SU-DHL-6 (cell line): Measurements from ENCODE around the gene RAB43.
"Not testable (repeated sequence)": the region's sequence is repeated elsewhere in the genome, so short reads cannot be mapped to it uniquely, and the experiment has no call there.

Source experiments
- H2AFZ ChIP-seq: fragments of 200-600 bp; sonication (generic); 2 replicates; pipeline ENCODE4 v1.6.1; 2014; ENCODE audit warnings: low read depth, mild to moderate bottlenecking, moderate library complexity, mixed read lengths, antibody characterized with exemption, low read length; ENCODE audit not compliant: severe bottlenecking
- H3F3A ChIP-seq: fragments of 200-600 bp; shearing (Covaris generic); 2 replicates; pipeline ENCODE4 v1.6.0; 2016; ENCODE audit warnings: antibody characterized with exemption, mild to moderate bottlenecking; ENCODE audit not compliant: insufficient read depth
- H3K27ac ChIP-seq: fragments of 200-600 bp; sonication (generic); 2 replicates; pipeline ENCODE4 v1.5.1; 2016; ENCODE audit warnings: low read depth, mild to moderate bottlenecking, low read length, moderate library complexity, mixed read lengths
- H3K27me3 ChIP-seq: fragments of 200-600 bp; sonication (generic), shearing (Covaris generic); 2 replicates; pipeline ENCODE4 v1.6.0; 2014; ENCODE audit warnings: mild to moderate bottlenecking, low read length
- H3K36me3 ChIP-seq: fragments of 200-600 bp; sonication (generic); 2 replicates; pipeline ENCODE4 v1.6.1; 2014; ENCODE audit warnings: mild to moderate bottlenecking, low read length, mixed read lengths
- H3K4me2 ChIP-seq: fragments of 300-600, 200-600 bp; shearing (Covaris generic), sonication (generic); 2 replicates; pipeline ENCODE4 v1.6.0; 2014; ENCODE audit warnings: low read length, low read depth, mild to moderate bottlenecking; ENCODE audit not compliant: poor library complexity, severe bottlenecking
- H3K4me3 ChIP-seq: fragments of 200-600 bp; sonication (generic); 2 replicates; pipeline ENCODE4 v1.5.1; 2014; ENCODE audit warnings: antibody characterized with exemption, low read length, mild to moderate bottlenecking, mixed read lengths; ENCODE audit not compliant: insufficient read depth, poor library complexity, severe bottlenecking
- H3K79me2 ChIP-seq: fragments of 200-600 bp; sonication (generic); 2 replicates; pipeline ENCODE4 v1.6.1; 2014; ENCODE audit warnings: mild to moderate bottlenecking, low read length, moderate library complexity; ENCODE audit not compliant: insufficient read depth
- H3K9ac ChIP-seq: fragments of 200-600 bp; sonication (generic); 2 replicates; pipeline ENCODE4 v1.7.0; 2014; ENCODE audit warnings: mild to moderate bottlenecking, low read length
- H3K9me2 ChIP-seq: fragments of 200-600 bp; sonication (generic); replicated peaks from 2 replicates; pipeline ENCODE4 v1.6.1; 2014; ENCODE audit warnings: low read length; ENCODE audit not compliant: insufficient read depth
- H3K9me3 ChIP-seq: fragments of 200-600 bp; sonication (generic); 2 replicates; pipeline ENCODE4 v1.6.1; 2014; ENCODE audit warnings: low read length, mixed read lengths; ENCODE audit not compliant: insufficient read depth
- H4K20me1 ChIP-seq: fragments of 200-600 bp; sonication (generic); 2 replicates; pipeline ENCODE4 v1.6.1; 2014; ENCODE audit warnings: low read depth, mild to moderate bottlenecking, antibody characterized with exemption, low read length, moderate library complexity, mixed read lengths
- EZH2phosphoT487 ChIP-seq: fragments of 200-600 bp; sonication (generic), shearing (Covaris generic); conservative IDR thresholded peaks from 2 replicates; pipeline ENCODE4 v1.6.1; 2018; ENCODE audit warnings: mild to moderate bottlenecking, antibody characterized with exemption, low read length, moderate library complexity, mixed read lengths
- TF ChIP-seq, protein P1 (sequence below): fragments of 200-600 bp; sonication (generic); IDR thresholded peaks from one replicate; pipeline ENCODE4 v1.5.1; 2017; ENCODE audit warnings: antibody characterized with exemption, mild to moderate bottlenecking, low read length, moderate library complexity; ENCODE audit not compliant: insufficient read depth, poor library complexity, severe bottlenecking

Gene RAB43

GRCh38 chr3:129101370-129102138 is 20.1 kb downstream of the RAB43 start:
- H3K4me2 ChIP-seq: no peak overlapping the region
- no peaks in the 10 kb centered on the region for H4K20me1 ChIP-seq
- H3K27ac ChIP-seq: no peak overlapping the region
- H3F3A ChIP-seq: no peaks in the 10 kb centered on the region
- TF ChIP-seq, protein P1, sequence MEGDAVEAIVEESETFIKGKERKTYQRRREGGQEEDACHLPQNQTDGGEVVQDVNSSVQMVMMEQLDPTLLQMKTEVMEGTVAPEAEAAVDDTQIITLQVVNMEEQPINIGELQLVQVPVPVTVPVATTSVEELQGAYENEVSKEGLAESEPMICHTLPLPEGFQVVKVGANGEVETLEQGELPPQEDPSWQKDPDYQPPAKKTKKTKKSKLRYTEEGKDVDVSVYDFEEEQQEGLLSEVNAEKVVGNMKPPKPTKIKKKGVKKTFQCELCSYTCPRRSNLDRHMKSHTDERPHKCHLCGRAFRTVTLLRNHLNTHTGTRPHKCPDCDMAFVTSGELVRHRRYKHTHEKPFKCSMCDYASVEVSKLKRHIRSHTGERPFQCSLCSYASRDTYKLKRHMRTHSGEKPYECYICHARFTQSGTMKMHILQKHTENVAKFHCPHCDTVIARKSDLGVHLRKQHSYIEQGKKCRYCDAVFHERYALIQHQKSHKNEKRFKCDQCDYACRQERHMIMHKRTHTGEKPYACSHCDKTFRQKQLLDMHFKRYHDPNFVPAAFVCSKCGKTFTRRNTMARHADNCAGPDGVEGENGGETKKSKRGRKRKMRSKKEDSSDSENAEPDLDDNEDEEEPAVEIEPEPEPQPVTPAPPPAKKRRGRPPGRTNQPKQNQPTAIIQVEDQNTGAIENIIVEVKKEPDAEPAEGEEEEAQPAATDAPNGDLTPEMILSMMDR: no peak
- TF ChIP-seq EZH2phosphoT487: no peak
- no peaks in the 10 kb centered on the region for H3K9me2 ChIP-seq
- H3K9ac ChIP-seq: no peak overlapping the region
- no peaks in the 10 kb centered on the region for H3K79me2 ChIP-seq
- no peak overlapping the region for H2AFZ ChIP-seq
- H3K27me3 ChIP-seq: no peaks in the 10 kb centered on the region
- H3K4me3 ChIP-seq: no peak overlapping the region
- H3K36me3 ChIP-seq: no peaks in the 10 kb centered on the region
- no peaks in the 10 kb centered on the region for H3K9me3 ChIP-seq

- Histone ChIP-seq H3K9me2 (no peaks in the 10 kb centered on the region), H4K20me1 (no peaks in the 10 kb centered on the region), H3K79me2 (no peaks in the 10 kb centered on the region), H3K4me2 (no peak overlapping the region), H3K4me3 (no peak overlapping the region), H3K9ac (no peak overlapping the region), H3K27me3 (no peaks in the 10 kb centered on the region), H2AFZ (no peak overlapping the region), H3F3A (no peaks in the 10 kb centered on the region), H3K9me3 (no peaks in the 10 kb centered on the region), H3K27ac (no peak overlapping the region), H3K36me3 (no peaks in the 10 kb centered on the region)
- TF ChIP-seq, protein P1: no peak
- no peak for TF ChIP-seq EZH2phosphoT487
Measured at GRCh38 chr3:129100274-129100673, 21.3 kb downstream of the RAB43 start.

GRCh38 chr3:129095285-129095684 is 26.3 kb downstream of the RAB43 start:
- TF ChIP-seq, protein P1: no peak
- TF ChIP-seq EZH2phosphoT487: no peak
- H3K9ac ChIP-seq: no peak overlapping the region

GRCh38 chr3:129088312-129088711 is 33.3 kb downstream of the RAB43 start:
- not testable (repeated sequence) for H3K4me2 ChIP-seq, H3K9me2 ChIP-seq, H3F3A ChIP-seq, H3K27me3 ChIP-seq, H3K79me2 ChIP-seq, H3K27ac ChIP-seq, H3K4me3 ChIP-seq, H3K36me3 ChIP-seq, H3K9me3 ChIP-seq, H3K9ac ChIP-seq, H2AFZ ChIP-seq, H4K20me1 ChIP-seq

More at GRCh38 chr3:129095285-129095684, 26.3 kb downstream of the RAB43 start:
- no peaks in the 10 kb centered on the region for H3K9me2 ChIP-seq
- H3K4me3 ChIP-seq: no peak overlapping the region
- no peaks in the 10 kb centered on the region for H3K79me2 ChIP-seq
- no peaks in the 10 kb centered on the region for H4K20me1 ChIP-seq
- no peak overlapping the region for H3K27ac ChIP-seq
- no peaks in the 10 kb centered on the region for H3K9me3 ChIP-seq
- no peak overlapping the region for H2AFZ ChIP-seq
- no peak overlapping the region for H3K4me2 ChIP-seq
- no peaks in the 10 kb centered on the region for H3K27me3 ChIP-seq
- H3F3A ChIP-seq: no peaks in the 10 kb centered on the region
- H3K36me3 ChIP-seq: no peaks in the 10 kb centered on the region

DNA sequence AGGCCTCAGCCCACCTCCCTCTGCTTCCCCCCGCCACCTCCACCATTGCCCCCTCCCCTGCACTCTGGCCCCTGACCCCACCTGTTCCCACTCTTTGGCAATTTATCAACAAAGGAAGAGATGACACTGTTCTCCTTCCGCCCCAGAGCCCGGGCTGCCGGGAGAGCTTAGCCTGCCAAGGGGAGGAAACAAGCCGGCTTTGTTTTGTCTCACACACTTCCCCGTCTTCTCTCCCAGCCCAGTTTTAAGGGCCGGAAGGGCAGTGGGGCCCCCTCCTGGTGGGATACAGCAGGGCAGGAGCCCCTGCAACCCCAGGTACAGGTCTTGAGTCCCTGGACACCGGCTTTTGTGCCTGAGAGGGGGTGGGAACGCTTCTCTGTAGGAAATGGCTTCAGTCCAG is 33.7 kb downstream of the RAB43 start:
- not testable (repeated sequence) for H3K27ac ChIP-seq, H3F3A ChIP-seq, H3K4me2 ChIP-seq, H4K20me1 ChIP-seq, H3K27me3 ChIP-seq, H3K9me3 ChIP-seq, H3K36me3 ChIP-seq, H3K9me2 ChIP-seq, H3K4me3 ChIP-seq, H2AFZ ChIP-seq, H3K9ac ChIP-seq, H3K79me2 ChIP-seq
